ENCODE data around the gene CES1.
"Not testable (repeated sequence)": the region's sequence is repeated elsewhere in the genome, so short reads cannot be mapped to it uniquely, and the experiment has no call there.

CES1 gene

DNA sequence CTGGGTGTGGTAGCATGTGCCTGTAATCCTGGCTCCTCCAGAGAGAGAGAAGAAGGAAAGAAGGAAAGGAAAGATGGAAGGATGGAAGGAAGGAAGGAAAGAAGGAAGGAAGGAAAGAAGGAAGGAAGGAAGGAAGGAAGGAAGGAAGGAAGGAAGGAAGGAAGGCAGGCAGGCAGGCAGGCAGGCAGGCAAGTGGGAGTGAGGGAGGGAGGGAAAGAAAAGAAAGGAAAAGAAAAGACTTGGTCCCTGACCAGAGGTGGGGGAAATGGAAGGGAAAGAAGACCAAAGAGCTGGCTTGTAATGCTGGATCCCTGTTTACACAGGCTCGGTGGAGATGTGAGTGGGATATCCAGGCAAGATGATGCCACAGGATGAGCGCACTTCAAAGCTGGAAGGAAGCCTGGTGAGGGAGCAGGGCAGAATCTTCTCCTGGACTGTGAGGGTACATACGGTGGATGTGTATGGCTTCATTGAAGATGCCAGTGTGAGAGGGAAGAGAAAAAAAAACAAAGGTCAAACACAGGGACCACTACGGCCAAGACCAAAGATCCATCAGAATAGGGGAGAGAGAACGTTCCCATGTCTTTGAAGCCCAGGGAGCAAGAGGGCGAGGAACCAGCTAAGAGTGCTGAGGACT is 2.1 kb downstream of the CES1 start:
- no peak for DNase-seq

DNA sequence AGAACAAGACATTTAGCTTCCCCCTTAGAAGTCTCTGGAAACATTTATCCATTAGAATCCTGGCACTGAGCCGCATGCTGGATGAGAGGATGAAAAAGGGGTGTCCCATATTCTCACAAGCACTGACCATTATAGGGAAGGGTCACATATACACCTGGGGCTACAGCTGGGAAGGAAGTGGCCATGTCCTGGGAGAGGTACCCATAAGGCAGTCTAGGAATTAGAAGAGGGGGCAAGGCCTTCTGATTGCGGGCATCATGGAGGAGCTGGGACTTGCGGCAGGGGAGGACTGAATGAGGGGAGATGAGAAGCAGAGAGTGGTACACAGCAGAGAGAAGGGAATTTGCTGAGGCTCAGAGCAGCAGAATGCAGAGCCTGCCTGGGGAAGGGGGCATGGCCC is 3.7 kb downstream of the CES1 start:
- DNase-seq, result not testable (repeated sequence)

DNA sequence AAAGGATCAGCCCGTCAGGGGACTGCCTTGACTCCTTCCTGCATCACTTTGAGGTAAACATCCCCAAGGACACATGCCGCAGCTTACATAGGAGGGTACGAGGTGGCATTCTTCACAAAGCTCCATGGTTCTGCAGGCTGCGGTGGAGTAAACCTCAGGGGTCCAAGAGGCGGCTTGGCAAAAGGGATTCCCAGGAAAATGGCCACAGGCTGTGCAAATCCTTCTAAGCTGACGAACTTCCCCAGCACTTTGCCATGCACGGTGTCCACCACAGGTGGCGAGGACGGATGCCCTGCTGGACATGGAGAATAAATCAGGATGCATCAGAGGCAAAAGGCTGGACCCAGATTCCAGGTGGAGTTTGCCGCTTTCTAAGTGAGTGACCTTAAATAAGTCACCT is 4.2 kb downstream of the CES1 start:
- DNase-seq, result no peak

DNA sequence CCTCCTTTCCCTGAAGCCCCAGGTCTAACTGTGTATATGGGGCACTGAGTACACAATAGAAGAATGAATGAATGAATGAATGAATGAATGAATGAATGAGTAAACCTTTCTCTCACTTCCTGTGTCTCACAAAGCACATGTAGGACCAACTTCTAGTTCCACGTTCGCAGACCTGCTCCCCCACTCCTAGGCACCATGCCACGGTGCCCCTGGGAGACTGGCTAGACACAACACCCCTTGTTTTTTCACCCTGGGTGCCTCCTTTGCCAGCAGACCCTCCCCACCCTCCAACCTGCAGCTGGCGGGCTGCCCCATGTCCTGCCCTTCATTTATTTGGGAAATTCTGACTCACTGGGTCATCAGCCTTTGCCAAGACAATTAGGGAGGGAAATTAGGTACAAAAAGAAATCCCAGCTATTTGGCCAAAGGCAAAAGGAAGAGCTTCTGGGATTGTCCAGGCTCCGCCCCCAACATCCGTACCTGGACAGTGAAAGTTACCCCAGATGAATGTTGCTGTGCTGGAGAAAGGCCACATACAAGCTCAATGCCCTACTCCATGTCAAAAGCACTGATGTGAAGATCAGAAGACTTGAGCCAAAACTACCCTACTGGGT is 7.7 kb downstream of the CES1 start:
- DNase-seq, result no peak

DNA sequence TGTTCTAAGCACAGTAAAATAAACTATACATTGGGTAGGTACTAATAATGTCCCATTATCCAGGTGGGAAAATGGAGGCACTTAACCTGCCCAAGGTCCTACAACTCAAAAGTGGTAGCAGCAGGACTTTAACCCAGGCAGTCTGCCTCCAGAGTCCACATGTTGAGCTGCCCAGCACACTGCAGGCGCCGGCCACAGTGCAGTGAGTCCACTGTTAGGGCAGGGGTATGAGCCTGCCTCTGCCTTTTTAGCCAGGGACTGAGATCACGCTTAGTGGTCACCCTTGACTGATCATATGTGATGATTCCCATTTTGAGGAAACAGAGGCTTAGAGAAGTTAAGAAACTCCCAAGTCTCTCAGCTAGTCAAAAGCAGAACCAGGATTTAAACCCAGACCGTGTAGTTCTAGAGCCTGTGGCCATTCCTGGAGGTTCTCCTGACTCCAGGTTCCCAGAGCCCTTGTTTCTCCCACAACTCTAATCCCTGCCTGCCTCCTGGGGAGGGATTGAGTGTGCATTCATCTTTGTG is 8.4 kb downstream of the CES1 start:
- DNase-seq, result no peak

GRCh38 chr16:55822280-55822810 is 10.6 kb downstream of the CES1 start:
- DNase-seq, result no peak

DNA sequence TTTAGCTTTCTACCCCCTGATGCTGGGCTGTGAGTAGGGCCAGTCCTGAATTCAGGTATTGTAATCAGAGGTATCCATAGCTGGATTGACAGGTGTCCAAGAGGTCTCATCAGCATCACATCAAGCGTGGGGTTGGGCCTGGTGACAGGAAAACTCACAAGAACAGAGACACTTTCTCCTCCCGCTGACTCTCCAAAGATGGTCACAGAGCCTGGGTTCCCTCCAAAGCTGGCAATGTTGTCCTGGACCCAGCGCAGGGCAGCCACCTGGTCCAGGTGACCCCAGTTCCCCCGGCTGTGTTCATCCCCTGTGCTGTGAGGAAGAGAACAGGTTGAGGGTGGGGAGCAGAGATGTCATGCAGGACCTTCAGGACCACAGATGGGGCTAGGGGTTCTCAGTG is 11.7 kb downstream of the CES1 start:
- no peak for DNase-seq

DNA sequence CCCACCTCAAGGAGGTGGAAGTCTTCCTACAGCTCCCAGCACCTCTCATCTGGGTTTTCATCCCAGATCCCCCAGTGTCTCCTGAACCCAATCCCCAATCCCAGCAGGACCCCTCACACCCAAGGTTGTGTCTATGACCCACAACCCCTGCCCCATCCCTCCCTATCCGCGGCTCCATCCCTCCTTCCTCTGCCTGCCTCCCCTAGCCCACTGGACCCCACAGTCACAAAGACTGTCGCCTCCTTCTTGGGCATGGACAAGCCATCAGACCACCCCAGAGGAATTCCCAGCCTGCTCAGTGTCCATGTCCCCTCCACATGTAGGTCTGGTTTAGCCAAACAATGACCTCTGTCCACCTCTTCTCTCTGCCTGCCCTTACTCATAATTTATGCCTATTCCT is 12.3 kb downstream of the CES1 start:
- no peak for DNase-seq

GRCh38 chr16:55817236-55817912 is 15.5 kb downstream of the CES1 start:
- DNase-seq, result no peak

- DNase-seq, result not testable (repeated sequence)
Measured at GRCh38 chr16:55816222-55816621, 16.7 kb downstream of the CES1 start.

GRCh38 chr16:55815320-55815719 is 17.6 kb downstream of the CES1 start:
- DNase-seq, result no peak

GRCh38 chr16:55814174-55814573 is 18.7 kb downstream of the CES1 start:
- not testable (repeated sequence) for DNase-seq

DNA sequence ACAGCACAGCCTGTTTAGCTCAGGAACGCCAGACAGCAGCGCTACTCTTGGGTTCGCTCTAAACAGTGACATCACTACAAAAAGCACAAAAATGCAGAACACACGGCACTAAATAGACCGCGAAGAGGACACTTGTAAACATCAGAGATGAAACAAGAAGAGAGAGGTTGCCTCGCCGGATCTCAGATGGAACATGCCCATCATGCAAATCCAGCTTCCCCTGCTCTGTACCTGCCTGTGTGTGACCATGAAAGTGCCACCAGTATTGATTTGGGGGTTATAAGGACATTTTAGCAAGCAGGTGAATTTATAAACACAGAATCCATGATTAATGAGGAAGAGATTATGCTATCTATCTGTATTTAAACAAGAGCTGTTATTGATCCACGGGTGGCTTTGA is 19.2 kb downstream of the CES1 start:
- not testable (repeated sequence) for DNase-seq

- DNase-seq, result no peak
Measured at GRCh38 chr16:55812951-55813350, 19.9 kb downstream of the CES1 start.

DNA sequence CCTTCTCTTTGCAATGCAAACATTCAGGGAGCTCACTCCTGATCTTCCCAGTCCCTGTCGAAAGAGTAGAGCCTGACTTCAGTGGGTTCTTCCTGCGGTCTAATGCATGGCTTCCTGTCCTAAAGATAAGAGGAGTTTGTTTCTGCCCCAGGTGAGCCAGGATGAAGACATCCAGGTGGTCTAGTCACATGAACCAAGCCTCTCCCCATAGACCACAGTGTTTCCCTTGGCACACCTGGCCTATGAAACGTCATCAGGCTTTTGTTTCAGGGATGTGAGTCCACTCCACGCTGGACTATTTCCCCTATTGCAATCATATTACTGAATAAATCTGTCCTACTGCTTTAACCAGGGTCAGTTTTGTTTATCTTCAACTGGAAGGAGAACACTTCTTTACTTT is 21.1 kb downstream of the CES1 start:
- DNase-seq, result no peak

- no peak for DNase-seq
Measured at GRCh38 chr16:55810451-55810961, 22.4 kb downstream of the CES1 start.

GRCh38 chr16:55809851-55810250 is 23.0 kb downstream of the CES1 start:
- no peak for DNase-seq

DNA sequence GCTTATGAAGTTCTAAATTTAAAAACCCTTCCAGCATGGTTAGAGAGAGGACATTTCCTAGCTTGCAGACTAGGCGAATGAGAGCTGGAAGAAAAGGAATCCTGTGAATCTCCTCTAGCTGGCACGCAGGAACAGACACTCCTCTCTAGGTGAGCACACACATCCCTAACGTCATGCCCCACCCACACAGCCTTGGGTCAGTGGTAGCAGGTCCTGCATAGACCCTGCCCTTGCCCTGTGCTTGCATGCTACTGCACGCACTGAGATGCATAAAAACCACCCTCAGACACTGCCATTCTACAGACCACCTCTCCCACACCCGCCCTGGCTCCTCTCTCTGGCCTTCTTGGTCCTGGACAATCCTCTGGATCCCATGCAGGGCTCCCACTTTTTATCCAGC is 23.5 kb downstream of the CES1 start:
- no peak for DNase-seq

DNA sequence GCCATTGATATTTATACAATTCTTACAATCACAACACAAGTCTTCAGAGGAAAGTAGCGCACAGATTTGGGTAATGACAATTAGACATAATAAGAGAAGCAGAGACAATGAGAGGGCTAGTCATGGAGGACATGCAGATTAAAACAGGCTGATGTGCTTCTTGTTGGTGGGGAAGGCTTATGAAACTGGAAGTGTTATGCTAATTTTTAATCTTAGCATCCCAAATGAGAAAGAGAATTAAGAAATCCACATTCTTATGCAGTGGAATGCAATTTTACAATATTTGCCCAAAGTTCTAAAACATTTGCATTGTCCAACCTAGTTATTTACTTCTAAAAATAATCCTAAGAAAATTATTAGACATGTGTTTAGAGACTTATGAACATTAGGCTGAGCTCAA is 24.6 kb downstream of the CES1 start:
- not testable (repeated sequence) for DNase-seq

GRCh38 chr16:55805104-55805503 is 27.8 kb downstream of the CES1 start:
- DNase-seq, result not testable (repeated sequence)

DNA sequence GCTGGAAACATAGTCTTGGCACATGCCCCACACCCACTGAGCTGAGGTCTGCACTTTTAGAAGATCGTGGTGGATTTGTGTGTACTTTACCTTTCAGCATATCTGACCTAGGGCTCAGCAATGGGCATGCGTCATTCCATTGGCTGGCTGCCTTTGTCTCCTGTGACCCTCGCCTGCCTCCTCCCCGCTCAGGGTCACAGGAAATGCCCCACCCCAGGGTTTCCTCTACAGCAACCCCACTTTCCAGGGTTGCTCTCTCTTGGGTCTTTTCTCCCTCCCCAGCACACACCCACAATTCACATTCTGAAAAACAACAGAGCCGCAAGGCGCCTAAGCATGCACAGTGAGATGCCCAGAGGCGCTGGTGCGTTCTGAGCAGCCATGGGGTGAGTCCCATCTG is 29.2 kb downstream of the CES1 start:
- DNase-seq, result not testable (repeated sequence)

DNA sequence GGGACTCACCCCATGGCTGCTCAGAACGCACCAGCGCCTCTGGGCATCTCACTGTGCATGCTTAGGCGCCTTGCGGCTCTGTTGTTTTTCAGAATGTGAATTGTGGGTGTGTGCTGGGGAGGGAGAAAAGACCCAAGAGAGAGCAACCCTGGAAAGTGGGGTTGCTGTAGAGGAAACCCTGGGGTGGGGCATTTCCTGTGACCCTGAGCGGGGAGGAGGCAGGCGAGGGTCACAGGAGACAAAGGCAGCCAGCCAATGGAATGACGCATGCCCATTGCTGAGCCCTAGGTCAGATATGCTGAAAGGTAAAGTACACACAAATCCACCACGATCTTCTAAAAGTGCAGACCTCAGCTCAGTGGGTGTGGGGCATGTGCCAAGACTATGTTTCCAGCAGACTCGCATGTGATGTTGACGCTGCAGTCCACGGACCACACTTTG is 39.9 kb downstream of the CES1 start:
- DNase-seq, result not testable (repeated sequence)

DNA sequence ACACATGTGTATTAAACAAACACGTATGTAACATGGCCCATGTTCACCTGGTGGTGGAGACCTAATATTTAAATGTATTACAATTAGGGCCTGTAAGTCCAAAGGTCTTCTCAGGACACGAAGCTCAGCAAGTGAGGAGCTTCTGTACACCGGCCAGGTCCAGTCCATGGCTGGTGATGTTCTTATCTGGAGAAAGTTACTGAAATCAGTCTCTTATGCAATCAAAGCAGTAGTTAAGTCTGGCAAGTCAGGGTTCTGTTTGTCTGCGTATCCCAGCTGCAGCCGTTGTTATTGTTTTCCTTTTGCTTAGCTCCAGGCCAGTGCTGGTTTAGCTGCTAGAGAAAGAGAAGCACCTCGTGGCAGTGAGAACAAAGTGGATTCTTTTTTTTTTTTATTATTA is 41.4 kb downstream of the CES1 start:
- DNase-seq, result not testable (repeated sequence)

- DNase-seq, result not testable (repeated sequence)
Measured at GRCh38 chr16:55790240-55790639, 42.7 kb downstream of the CES1 start.
